Mucosa of descending colon (tissue), 3 donors: Measurements from ENCODE around the gene GJB3. TPM values are rescaled to one million over a fixed set of nuclear protein-coding genes. Genes with fewer than 3 reads are reported as not detected.
"Not testable (repeated sequence)": the region's sequence is repeated elsewhere in the genome, so short reads cannot be mapped to it uniquely, and the experiment has no call there.

Source experiments
- ATAC-seq: fragments of 200-7000 bp; cut with Tn5 transposase; one replicate; pipeline ENCODE4 v1.9.1; 2020; ENCODE audit warnings: mild to moderate bottlenecking, moderate library complexity
- DNase-seq, 3 donors: peaks; one replicate each; pipeline ENCODE4 v3.0.0-alpha.2; 2020
- H3K36me3 ChIP-seq: fragments of 200-600 bp; one replicate; pipeline ENCODE4 v1.8.0; 2021; ENCODE audit warnings: low read depth, mild to moderate bottlenecking
- H3K4me1 ChIP-seq: fragments of 200-600 bp; one replicate; pipeline ENCODE4 v1.8.0; 2021; ENCODE audit warnings: low read depth, mild to moderate bottlenecking
- H3K4me3 ChIP-seq: fragments of 200-600 bp; one replicate; pipeline ENCODE4 v1.8.0; 2021; ENCODE audit warnings: mild to moderate bottlenecking
- H3K9me3 ChIP-seq: fragments of 200-600 bp; one replicate; pipeline ENCODE4 v1.8.0; 2021; ENCODE audit warnings: mild to moderate bottlenecking
- intact Hi-C, 2 donors: fragments of 100-400 bp; cut with DNase I in 1 of 2; cut with micrococcal nuclease in 1 of 2; formaldehyde crosslinking; loops; one replicate each; pipeline versions ENCODE4 v1.11.0 to v1.11.1; 2022; cut with DNase I, micrococcal nuclease
- total RNA-seq, 3 donors: library from RNA; stranded (reverse); fragmentation: NEBNext Ultra II Directional in 2 of 3; extraction: Animal tissue kit (Norgen Biotek cat#: 25700) in 2 of 3; gene quantifications; one replicate each; pipeline versions ENCODE4 v1.2.1 to v1.2.4, GENCODE V29; 2021 to 2023
- TF ChIP-seq, protein P1 (sequence below): fragments of 200-600 bp; IDR thresholded peaks from one replicate; pipeline ENCODE4 v1.8.0; 2022; ENCODE audit warnings: antibody characterized with exemption, mild to moderate bottlenecking
- donor health status: DM: no; HTN: no; CAD: no; lungs with moderate emphysema.
- donor health status: DM: no; HTN: no; CAD: no.
- donor health status: DM: no; HTN: yes; CAD: no.

GJB3 gene
- total RNA-seq, 3 donors from 2014 or later: 2.7 to 6.1 (median 4.5) TPM

GRCh38 chr1:34770891-34771504 is 10.0 kb upstream of the GJB3 start:
- no peak overlapping the region for H3K4me3 ChIP-seq
- no peaks in the 10 kb centered on the region for H3K4me1 ChIP-seq
- TF ChIP-seq, protein P1, sequence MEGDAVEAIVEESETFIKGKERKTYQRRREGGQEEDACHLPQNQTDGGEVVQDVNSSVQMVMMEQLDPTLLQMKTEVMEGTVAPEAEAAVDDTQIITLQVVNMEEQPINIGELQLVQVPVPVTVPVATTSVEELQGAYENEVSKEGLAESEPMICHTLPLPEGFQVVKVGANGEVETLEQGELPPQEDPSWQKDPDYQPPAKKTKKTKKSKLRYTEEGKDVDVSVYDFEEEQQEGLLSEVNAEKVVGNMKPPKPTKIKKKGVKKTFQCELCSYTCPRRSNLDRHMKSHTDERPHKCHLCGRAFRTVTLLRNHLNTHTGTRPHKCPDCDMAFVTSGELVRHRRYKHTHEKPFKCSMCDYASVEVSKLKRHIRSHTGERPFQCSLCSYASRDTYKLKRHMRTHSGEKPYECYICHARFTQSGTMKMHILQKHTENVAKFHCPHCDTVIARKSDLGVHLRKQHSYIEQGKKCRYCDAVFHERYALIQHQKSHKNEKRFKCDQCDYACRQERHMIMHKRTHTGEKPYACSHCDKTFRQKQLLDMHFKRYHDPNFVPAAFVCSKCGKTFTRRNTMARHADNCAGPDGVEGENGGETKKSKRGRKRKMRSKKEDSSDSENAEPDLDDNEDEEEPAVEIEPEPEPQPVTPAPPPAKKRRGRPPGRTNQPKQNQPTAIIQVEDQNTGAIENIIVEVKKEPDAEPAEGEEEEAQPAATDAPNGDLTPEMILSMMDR: no peak
- no peaks in the 10 kb centered on the region for H3K36me3 ChIP-seq
- H3K9me3 ChIP-seq: no peaks in the 10 kb centered on the region
- DNase-seq (no peak), ATAC-seq (no peak)
- intact Hi-C loops: no loop called here

DNA sequence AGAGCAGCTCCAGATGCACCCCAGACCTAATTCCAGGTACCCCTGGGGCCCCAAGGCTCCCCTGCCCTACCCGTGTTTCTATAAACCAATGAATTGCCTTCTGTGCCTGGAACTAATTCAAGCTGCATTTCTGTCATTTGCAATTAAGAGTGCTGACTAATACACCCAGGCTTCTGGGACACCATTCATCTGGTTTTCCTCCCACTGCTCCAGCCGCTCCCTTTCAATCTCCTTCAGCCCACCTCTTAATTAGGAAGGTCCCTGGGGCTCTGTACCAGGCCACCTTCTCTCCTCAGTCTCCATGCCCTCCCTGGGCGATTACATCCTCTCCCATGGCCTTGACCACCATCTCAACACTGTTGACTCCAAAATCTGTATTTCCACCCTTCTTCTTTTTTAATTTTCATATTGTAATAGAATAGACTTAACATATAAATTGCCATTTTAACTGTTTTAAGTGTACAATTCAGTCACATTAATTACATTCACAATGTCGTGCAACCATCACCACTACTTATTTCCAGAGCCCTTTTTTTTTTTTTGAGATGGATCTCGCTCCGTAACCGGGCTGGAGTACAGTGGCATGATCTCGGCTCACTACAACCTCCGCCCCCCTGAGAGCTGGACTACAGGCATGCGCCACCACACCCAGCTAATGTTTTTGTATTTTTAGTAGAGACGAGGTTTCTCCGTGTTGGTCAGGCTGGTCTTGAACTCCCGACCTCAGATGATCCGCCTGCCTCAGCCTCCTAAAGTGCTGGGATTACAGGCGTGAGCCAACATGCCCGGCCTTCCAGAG is 9.2 kb upstream of the GJB3 start:
- DNase-seq (no peak), ATAC-seq (no peak)
- Histone ChIP-seq H3K36me3 (no peaks in the 10 kb centered on the region), H3K4me1 (no peaks in the 10 kb centered on the region), H3K9me3 (no peaks in the 10 kb centered on the region), H3K4me3 (no peak overlapping the region)
- intact Hi-C loops: no loop called here
- TF ChIP-seq, protein P1: no peak

GRCh38 chr1:34773114-34773513 is 7.9 kb upstream of the GJB3 start:
- ATAC-seq, H3K4me1 ChIP-seq, H3K4me3 ChIP-seq, DNase-seq, H3K36me3 ChIP-seq, intact Hi-C loops, H3K9me3 ChIP-seq: not testable (repeated sequence)

GRCh38 chr1:34774957-34775356 is 6.1 kb upstream of the GJB3 start:
- H3K9me3 ChIP-seq: no peaks in the 10 kb centered on the region
- ATAC-seq (no peak), DNase-seq (no peak)
- TF ChIP-seq, protein P1: no peak
- H3K4me3 ChIP-seq: no peak overlapping the region
- no peaks in the 10 kb centered on the region for H3K36me3 ChIP-seq
- H3K4me1 ChIP-seq: no peaks in the 10 kb centered on the region
- intact Hi-C loops: no loop called here

GRCh38 chr1:34776911-34777310 is 4.1 kb upstream of the GJB3 start:
- ATAC-seq (no peak), DNase-seq (no peak)
- Histone ChIP-seq H3K4me3 (no peak overlapping the region), H3K4me1 (peaks cover 9% of the 10 kb centered on the region), H3K36me3 (no peaks in the 10 kb centered on the region), H3K9me3 (no peaks in the 10 kb centered on the region)
- TF ChIP-seq, protein P1: no peak
- intact Hi-C loops: no loop called here

DNA sequence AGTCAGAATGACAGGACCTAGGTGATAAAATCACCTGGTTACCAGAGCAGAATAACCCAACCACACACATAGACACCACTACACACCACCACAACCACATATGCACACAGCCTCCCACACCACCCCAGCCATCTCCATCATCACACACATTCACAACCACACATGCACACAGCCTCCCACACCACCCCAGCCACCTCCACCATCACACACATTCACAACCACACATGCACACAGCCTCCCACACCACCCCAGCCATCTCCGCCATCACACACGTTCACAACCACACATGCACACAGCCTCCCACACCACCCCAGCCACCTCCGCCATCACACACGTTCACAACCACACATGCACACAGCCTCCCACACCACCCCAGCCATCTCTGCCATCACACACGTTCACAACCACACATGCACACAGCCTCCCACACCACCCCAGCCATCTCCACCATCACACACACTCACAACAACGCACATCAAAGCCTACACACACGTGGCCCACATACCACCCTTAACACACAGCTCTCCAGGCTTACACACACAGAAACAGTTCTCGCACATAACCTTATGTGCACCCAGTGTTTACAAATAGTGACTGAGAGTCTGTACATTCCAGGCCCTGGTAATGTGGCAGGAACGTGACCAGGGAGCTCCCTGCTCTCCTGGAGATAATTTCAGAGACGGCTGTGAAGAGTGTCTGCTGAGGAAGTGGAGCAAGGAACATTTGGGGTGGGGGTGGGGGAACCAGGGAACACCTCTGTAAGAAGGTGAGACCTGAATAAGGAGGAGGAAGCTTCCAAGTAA is 3.3 kb upstream of the GJB3 start:
- peaks cover 15% of the 10 kb centered on the region for H3K4me1 ChIP-seq
- no peaks in the 10 kb centered on the region for H3K36me3 ChIP-seq
- DNase-seq: no peak
- intact Hi-C loops: no loop called here
- no peaks in the 10 kb centered on the region for H3K9me3 ChIP-seq
- ATAC-seq: no peak
- TF ChIP-seq, protein P1: no peak
- H3K4me3 ChIP-seq: no peak overlapping the region
